ENCODE results near the gene CFAP97.
"Not testable (repeated sequence)": the region's sequence is repeated elsewhere in the genome, so short reads cannot be mapped to it uniquely, and the experiment has no call there.

Gene CFAP97

DNA sequence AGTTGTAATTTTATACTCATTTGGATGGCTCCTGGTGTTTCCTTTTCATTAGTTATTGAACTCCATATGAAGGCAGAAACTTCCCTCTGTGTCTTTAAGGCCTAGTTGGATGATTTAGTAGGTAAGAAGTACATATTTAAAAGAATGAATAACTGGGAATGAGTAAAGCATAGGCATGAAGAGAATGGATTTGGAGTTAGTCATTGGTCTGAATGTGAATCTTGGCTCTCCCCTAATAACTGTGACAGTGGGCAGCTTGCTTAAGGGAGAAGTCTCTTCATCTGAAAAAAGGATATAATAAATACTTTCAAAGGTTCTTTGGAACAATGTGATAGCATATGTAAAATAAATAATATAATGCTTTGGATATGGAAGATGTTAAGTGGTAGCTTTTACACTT is 18.8 kb upstream of the CFAP97 start:
- DNase-seq (ENCODE audit: low spot score), result no peak

DNA sequence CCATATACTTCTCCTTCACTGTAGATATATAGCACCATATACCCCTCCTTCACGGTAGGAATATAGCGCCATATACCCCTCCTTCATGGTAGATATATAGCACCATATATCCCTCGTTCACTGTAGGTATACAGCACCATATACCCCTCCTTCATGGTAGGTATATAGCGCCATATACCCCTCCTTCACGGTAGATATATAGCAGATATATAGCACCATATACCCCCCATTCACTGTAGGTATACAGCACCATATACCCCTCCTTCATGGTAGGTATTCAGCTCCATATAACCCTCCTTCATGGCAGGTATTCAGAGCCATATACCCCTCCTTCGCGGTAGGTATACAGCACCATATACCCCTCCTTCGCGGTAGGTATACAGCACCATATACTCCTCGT is 18.1 kb upstream of the CFAP97 start:
- DNase-seq (ENCODE audit: low spot score), result no peak

DNA sequence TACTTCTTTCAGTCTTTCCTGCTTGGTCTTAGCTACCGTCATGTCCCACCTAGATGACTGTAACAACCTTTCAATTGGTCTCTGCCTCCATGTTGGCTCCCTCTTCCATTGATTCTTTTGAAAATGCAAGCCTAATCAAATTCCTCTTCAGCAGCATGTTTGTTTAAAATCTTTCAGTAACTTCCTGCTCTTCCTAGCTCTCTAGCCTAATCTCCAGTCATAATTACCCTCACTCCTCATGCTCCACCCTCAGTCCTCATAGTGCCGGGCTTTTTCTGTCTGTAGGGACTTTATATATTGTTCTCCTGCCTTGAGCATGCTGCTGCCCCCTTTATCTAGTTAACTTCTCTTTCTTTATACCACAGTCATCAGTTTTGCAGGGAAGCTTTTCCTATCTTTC is 17.7 kb upstream of the CFAP97 start:
- no peak for DNase-seq (ENCODE audit: low spot score)

DNA sequence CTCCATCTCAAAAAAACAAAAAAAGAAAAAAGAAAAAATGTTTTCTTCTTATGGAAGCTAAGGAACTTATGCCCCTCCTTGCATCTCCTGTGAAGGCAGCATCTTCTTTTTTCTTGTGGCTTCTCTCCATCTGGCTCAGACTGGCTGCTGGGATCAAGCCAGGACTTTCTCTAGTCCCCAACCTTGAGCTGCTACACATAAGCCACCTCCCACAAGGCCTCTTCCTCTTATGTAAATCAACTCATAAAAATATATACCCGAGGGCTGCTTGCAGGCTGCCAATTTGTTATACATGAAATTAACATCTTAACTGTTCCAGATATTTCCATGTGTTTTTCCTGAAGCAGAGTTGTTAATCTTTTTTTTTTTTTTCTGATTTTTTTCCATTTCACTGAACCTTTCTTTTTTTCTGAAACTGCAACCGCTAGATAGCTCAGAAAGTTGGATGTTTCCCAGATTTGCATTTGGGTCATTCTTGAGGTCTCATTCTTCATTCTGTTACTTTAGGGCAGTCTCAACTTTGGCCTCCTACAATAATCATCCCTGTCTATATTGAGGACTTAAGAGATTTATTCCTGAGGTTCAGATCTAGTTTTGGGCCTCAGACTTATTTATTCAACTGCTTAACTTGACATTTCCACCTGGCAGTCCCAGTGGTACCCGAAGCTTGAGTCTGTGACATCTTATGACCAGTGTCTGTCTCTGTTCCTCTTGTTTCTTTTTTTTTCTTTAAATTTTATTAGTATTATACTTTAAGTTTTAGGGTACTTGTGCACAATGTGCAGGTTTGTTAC is 15.9 kb upstream of the CFAP97 start:
- no peak for DNase-seq (ENCODE audit: low spot score)

DNA sequence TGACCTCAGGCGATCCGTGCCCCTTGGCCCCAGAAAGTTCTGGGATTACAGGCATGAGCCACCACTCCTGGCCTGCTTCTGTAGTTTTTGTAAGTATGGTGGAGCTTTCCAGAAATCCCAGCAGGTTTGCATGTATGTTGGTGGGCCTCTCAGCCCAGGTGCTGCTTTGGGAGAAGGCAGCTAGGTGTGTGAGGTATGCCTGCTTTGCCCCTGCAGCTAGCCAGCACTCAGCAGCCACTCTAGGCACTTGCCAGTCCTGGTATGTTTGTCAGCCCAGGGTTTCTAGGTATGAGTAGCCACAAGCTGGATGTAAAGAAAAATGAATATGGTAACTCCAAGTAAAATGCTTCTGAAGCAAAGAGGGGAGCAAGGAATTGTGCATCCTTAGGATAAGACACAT is 14.5 kb upstream of the CFAP97 start:
- DNase-seq (ENCODE audit: low spot score), result no peak

DNA sequence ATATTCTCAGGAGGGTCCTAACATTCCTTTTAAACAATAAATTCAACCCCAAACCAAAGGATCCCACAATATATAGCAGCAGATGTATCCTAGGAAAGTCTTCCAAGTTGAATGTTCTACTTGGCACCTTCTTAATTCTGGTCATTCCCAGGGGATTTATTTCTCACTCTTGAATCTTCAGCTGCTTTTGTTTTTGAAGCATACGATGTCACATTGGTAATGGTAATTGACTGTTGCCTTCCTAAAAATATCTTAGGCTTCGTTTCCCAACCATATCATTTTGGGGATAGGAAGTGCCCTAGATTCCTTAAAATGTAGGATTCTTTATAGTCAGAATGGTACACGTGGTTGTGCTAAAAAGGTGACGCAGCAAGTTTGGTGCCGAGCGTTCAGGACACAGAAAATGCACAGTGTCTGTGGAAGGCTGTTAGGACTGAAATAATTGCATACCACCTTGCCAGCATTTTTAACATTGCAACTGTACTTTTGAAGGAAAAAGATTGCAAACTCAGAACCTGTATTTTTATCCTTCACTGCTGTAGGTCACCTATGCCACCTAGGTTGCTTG is 13.7 kb upstream of the CFAP97 start:
- DNase-seq (ENCODE audit: low spot score), result no peak

DNA sequence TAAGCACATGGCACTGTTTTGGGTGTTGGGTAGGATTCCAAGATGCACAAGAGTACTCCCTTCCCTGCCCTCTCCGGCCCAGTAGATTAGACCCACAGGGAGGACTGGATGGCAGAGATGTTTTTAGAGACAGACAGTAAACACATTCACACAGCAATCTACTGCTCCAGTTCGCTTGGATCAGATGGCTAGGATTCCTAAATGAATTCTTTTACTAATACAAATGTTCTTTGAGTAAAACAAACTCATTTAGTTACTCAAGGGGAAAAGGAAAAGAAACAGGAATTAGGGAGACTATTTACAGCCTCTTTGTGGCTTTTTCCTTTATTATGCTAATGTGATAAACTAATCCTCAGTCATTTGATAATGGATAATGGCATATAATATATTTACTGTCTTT is 11.5 kb upstream of the CFAP97 start:
- no peak for DNase-seq (ENCODE audit: low spot score)

DNA sequence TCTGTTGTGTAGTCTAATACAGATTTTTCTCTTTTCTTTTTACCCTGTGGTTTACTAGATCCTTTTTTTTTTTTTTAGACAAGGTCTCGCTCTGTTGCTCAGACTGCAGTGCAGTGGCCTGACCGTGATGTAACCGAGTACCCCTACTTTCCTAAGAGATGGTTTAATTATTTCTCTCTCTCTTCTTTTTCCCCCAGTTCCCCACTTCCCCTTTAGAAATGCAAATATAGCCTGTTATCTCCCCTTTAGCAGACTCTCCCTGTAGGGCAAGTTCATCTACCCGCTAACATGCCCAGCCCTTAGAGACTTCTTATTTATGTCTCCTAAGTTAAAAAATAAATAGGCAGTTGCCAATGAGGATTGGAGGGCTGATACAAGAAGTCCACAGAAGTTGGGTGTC is 10.1 kb upstream of the CFAP97 start:
- no peak for DNase-seq (ENCODE audit: low spot score)

DNA sequence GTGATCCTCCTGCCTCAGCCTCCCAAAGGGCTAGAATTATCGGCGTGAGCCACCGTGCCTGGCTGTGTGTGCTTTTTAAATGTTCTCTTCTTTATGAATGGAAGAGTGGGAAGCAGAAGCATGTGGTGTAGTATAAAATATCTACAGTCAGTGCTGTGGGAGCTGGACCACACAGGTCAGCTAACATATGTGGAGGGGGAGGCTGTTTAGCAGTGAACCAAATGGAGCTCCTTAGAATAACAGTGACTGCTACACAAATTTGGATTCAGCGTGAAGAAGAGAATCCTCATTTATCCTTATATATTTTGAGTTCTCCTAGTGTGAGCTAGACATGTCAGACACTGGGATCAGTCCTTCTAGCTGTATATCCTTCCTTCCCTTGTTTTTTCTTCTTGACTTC is 8.8 kb upstream of the CFAP97 start:
- DNase-seq (ENCODE audit: low spot score), result no peak

DNA sequence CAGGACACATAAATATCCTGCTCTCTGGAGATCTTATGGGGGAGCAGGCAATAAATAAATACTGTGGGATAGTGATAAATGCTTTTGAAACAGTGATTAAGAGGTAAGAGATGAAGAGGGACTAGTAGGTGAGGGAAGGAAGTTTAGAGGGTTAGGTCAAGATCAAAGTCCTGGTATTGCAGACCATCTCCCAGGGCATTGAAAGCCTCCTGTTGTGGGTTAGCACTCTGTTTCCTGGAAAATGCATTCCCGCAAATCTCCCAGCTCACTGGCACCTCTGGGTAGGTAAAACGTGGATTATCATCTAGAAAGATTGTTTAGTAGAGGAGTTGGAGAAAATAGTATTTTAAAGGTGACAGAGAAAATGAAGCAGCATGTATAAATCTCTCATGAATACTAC is 7.8 kb upstream of the CFAP97 start:
- no peak for DNase-seq (ENCODE audit: low spot score)

DNA sequence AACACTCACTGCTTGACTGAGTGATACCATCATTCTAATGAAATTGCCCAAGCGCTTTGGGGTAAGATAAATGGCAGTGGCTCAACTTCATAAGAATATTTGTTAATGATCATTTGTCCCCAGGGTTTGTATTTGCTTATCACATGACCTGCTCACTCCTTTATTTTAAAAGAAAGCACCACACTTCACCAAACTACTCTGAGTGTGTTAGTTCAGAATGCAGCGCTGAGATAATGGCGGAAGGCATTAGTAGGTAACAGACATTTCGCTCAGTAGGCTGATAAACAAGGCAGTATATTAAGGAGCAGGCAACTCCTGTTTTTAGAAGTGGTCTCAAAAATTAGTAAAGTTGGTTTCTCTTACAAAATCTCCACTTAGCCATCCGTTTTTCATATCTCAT is 7.2 kb upstream of the CFAP97 start:
- DNase-seq (ENCODE audit: low spot score), result no peak

DNA sequence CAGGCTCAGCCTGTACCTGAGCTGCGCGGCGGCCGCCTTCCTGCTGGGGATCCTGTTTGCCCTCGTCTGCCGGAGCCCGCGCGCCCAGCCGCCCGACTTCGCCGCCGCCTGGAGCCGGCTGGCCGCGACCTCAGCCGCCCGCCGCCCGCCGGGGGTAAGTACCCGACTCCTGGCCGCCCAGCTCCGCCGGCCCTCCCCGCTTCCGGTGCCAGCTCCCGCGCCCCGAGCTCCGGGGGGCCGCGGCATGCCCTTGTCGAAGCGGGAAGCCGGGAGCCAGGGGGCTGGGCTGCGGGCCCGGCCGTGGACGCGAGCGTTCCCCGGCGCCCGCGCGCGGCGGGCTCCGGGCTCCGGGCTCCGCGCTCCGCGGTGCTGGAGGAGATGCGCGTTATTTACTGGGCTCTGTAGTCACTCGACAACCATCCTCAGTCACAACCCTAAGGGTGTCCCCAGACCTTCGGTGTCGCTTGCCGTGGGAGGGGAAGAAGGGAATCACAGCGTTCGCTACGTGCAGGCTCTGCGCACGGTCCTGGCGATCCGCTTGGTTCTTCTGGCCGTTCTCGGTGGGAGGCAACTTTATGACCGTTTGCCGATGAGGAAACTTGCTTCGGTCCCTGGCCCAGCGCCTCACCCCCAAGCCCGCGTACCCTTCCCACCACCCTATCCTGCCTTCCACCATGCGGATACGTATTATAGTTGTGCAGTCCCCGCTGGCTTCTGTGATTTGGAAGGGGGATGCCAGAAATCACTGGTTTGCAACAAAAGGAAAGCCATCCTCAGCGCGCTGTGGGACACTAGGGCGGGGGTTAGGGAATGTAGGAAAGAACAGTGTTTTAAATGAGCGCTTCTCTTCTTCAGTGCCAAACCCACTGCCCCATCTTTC is 6.5 kb upstream of the CFAP97 start:
- no peak for DNase-seq (ENCODE audit: low spot score)

DNA sequence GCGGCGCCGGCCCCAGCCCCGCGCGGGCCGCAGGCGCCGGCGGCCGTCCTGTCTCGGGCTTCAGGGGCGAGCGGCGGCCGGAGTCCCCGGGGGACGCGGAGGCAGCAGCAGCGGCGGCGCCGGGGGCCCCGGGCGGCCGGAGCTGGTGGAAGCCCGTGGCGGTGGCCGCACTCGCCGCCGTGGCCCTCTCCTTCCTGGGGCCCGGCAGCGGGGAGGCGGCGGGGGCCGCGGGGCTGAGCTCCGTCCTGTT is 6.0 kb upstream of the CFAP97 start:
- DNase-seq (ENCODE audit: low spot score), result not testable (repeated sequence)

DNA sequence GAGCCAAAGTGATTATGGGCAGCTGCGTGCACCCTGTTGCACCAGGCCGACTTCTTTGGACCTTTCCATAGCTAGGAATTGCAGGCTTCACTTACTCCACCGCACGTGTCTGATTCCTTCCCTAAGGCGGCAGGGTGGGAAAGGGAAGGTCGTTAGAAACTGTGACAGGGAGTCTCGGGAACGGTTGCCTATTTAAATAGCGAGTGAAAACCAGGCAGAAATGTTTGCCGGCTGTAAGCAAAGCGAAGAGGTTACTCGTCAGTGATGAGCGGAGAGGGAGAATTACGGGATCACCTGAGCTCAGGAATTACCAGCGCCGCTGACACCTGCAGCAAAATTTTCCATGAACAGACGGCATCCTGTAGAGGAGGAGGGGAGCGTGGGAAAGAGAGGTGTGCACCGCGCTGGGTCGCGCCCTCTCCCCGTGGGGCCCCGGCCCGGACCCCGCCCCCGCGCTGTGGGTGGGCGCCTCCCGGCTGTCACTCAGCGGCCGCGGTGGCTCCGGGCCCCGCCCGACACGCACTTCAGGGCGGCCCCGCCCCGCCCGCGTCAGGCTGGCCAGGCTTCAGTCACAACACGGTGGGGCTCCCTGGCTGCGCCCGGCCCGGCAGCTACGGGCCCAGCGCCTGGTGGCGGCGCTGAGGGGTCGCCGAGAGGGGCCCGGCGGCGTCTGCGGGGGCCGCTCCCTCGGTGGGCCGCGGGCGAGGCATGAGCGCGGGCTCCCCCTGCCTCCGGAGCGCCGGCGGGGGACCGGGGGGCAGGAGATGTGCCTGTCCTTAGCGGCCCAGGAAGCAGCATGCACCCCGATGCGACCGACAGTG is 5.4 kb upstream of the CFAP97 start, which contains the start of gene SNX25:
TSS of gene SNX25 (plus strand) at position 568 of the 821 bp plus-strand sequence. CDS start at position 797, 229 bp downstream.
- DNase-seq (ENCODE audit: low spot score), result peak; percentile 51

DNA sequence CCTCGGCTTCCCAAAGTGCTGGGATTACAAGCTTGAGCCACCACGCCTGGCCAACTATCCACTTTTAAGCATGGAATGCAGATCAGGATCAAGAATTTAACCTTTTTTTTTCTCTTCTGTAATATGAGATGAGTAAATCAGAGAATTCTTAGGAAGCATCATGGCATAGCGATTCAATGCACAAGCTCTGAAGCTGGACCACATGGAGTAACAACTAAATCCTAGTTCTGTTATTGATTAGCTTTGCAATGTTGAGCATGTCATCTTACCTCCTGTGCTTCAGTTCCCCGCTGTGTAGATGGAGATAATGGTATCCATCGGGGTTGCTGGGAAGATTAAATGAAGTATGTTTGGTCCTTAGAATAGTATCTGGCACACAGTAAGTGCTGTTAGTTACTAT is 3.7 kb upstream of the CFAP97 start:
- DNase-seq (ENCODE audit: low spot score), result no peak

DNA sequence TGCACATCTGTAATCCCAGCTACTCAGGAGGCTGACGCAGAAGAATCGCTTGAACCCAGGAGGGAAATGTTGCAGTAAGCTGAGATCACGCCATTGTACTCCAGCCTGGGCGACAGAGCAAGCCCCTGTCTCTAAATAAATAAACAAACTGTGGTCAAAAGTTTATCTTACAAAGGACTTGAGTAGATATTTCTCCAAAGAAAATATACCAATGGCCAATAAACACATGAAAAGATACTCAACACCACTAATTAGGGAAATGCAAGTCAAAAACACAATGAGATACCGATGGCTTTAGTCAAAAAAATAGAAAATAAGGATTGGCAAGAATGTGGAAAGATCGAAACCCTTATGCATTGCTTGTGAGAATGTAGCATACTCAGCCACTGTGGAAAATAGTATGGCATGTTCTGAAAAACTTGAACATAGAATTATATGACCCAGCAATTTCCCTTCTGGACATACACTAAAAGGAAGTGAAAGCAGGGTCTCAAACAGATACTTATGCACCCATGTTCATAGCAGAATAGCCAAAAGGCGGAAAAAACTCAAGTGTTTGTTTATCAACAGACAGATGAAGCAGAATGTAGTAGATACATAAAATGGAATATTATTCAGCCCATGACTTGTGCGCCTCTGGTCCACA is 2.0 kb upstream of the CFAP97 start:
- no peak for DNase-seq (ENCODE audit: low spot score)

DNA sequence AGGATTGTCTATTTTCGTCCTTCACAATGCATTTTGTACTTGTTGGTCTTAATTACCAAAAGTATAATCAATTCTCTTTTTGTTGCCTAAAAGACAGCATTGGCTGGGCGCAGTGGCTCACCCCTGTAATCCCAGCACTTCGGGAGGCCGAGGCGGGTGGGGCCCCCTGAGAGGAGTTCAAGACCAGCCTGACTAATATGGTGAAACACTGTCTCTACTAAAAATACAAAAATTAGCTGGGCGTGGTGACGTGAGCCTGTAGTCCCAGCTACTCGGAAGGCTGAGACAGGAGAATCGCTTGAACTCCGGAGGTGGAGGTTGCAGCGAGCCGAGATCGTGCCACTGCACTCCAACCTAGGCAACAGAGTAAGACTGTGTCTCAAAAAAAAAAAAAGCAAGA is 1.3 kb upstream of the CFAP97 start:
- not testable (repeated sequence) for DNase-seq (ENCODE audit: low spot score)

DNA sequence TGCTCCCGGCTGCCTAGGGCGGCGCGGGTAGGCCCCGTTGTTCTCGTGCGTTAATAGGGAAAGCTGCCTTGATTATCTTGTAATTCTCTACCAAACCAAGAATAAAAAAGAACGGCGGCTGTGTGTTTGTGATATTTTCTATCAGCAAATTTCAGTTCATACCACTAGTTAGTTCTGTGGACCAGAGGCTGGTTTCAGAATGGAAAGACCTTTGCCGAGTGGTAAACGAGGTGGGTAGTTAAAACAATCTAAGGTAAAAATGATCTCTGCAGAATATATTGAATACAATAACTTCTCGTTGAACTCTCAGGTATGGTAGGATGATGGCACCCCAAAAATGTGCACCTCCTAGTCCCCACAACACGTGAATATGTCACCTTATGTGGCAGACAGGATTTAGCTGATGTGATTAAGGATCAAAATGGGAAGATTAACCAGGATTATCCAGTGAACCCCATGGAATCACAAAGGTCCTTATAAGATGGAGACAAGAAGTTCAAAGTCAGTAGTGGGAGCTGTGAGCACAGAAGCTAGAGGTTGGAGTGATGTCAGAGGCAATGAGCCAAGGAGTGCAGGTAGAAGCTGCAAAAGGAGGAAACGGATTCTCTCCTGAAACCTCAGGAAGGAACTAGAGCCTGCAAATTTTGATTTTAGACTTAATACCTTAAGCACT is 574 bp upstream of the CFAP97 start:
- DNase-seq (ENCODE audit: low spot score), result no peak

DNA sequence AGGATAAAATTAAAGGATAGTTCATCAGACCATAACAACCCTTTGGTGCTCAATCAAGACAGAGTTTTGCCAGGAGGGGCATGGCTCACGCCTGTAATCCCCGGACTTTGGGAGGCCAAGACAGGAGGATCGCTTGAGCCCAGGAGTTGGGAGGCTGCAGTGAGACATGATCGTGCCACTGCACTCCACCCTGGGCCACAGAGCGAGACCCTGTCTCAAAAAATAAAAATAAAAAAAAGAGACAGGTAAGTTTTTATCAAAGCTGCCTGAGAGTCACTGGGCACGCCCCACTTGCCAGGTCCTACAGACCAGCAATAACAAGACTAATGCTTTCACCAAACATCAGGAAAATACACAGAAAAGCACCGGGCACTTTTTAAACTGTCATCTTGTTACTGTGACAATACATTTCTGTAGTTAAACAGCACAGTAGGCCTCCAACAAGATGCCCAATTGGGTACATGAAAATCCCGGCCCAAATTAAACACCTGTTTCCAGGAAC is 765 bp downstream of the CFAP97 start:
- no peak for DNase-seq (ENCODE audit: low spot score)

DNA sequence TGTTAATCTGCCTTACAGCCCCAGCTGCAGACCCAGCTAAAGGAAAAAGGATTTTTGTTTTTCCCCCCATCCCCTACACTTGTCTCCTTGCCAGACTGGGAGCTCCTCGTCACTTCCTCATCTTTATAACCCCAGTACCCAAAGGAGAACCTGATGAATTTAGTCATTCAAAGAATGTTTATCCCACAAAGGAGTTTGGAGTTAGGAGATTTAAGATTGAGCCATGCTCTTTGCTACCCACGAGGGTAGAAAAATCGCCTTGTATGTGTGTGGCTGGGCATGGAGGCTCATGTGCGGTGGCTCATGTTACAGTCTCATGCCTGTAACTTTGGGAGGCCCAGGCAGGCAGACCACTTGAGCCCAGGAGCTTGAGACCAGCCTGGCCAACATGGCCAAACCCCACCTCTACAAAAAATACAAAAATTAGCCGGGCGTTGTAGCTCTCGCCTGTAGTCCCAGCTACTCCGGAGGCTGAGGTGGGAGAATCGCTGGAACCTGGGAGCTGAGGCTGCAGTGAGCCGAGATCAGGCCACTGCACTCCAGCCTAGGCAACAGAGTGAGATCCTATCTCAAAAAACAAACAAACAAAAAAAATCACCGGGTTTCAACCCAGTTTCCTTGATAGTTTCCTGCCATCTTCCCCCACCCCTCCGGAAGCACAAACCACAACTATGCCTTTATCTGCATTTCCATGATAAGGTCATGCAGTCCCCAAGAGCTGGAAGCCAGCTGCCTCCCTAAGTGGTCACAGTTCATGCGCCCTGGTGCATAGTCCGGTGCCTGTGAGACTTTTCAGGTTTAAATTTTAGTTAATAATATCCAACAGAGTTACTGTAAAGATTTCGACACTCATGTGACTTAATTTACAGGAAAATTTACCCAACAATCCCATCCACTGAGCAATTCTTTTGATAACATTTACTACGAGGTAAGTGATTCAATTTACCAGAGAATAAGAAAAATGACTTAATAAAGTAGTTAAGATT is 1.5 kb downstream of the CFAP97 start:
- no peak for DNase-seq (ENCODE audit: low spot score)

Data from HuH-7.5 (cell line).